HEK293 (cell line): ENCODE results near the gene ATAT1.

Source experiments
- CTCF ChIA-PET: fragments of 350-600 bp; formaldehyde crosslinking; extraction: SDS; loops from one replicate; lab custom pipeline; 2021; ENCODE audit warnings: antibody characterized with exemption; lab: Yijun Ruan, JAX
- POLR2A ChIA-PET: fragments of 300-600 bp; formaldehyde crosslinking; extraction: SDS; loops from one replicate; lab custom pipeline; 2020; ENCODE audit warnings: antibody characterized with exemption, inconsistent platforms; lab: Yijun Ruan, JAX
- H3K27ac ChIP-seq: fragments of 200-500 bp; sonication (Bioruptor generic); 2 replicates; pipeline ENCODE4 v1.5.1; 2014; ENCODE audit warnings: low read depth, low read length, control low read depth, inconsistent platforms; ENCODE audit errors: extremely low read depth
- H3K36me3 ChIP-seq, 2 experiments: fragments of 200-500 bp in 1 of 2; sonication (Bioruptor generic) in 1 of 2; 1 replicate in 1 of 2; 2 replicates in 1 of 2; pipeline ENCODE4 v1.5.1; 2014 to 2017; ENCODE audit warnings: inconsistent platforms in 2 of 2, low read length in 2 of 2; ENCODE audit not compliant: control insufficient read depth in 2 of 2, insufficient read depth in 1 of 2
- H3K4me1 ChIP-seq: fragments of 200-500 bp; sonication (Bioruptor generic); 2 replicates; pipeline ENCODE4 v1.5.1; 2014; ENCODE audit warnings: mild to moderate bottlenecking, low read length, inconsistent platforms; ENCODE audit not compliant: control insufficient read depth, insufficient read depth
- H3K4me3 ChIP-seq: 2 replicates; pipeline ENCODE4 v1.5.1; 2011; ENCODE audit warnings: low read depth, mild to moderate bottlenecking, control low read depth, low read length, moderate library complexity
- H3K9me3 ChIP-seq: fragments of 200-500 bp; sonication (Bioruptor generic); 2 replicates; pipeline ENCODE4 v1.5.1; 2014; ENCODE audit warnings: low read depth, low read length, inconsistent platforms; ENCODE audit not compliant: control insufficient read depth, insufficient read depth
- HOXD13 ChIP-seq: sonication (generic); formaldehyde crosslinking; IDR thresholded peaks from 2 replicates; pipeline ENCODE4 v1.8.0; 2022; ENCODE audit warnings: missing genetic modification reagents, borderline replicate concordance
- REPIN1 ChIP-seq: fragments of 450-650 bp; formaldehyde crosslinking; IDR thresholded peaks from 2 replicates; pipeline ENCODE4 v1.5.1; 2017; ENCODE audit warnings: missing biosample characterization, missing genetic modification characterization, low read depth
- SCRT2 ChIP-seq: fragments of 450-650 bp; formaldehyde crosslinking; IDR thresholded peaks from 2 replicates; pipeline ENCODE4 v1.5.1; 2016; ENCODE audit warnings: missing biosample characterization, missing genetic modification characterization
- SETDB1 ChIP-seq: IDR thresholded peaks from one replicate; pipeline ENCODE4 v1.6.1; 2017; ENCODE audit warnings: mild to moderate bottlenecking, low read length, moderate library complexity, mixed read lengths; ENCODE audit not compliant: insufficient read length
- ZBTB21 ChIP-seq: fragments of 450-650 bp; formaldehyde crosslinking; IDR thresholded peaks from 2 replicates; pipeline ENCODE4 v1.5.1; 2017; ENCODE audit warnings: missing biosample characterization, missing genetic modification characterization
- ZEB2 ChIP-seq: fragments of 450-650 bp; formaldehyde crosslinking; IDR thresholded peaks from 2 replicates; pipeline ENCODE4 v1.5.1; 2016; ENCODE audit warnings: missing biosample characterization, missing genetic modification characterization
- ZFP3 ChIP-seq: fragments of 450-650 bp; formaldehyde crosslinking; IDR thresholded peaks from 2 replicates; pipeline ENCODE4 v1.5.1; 2016; ENCODE audit warnings: low read depth, missing biosample characterization, missing genetic modification characterization
- ZFP41 ChIP-seq: fragments of 450-650 bp; formaldehyde crosslinking; IDR thresholded peaks from 2 replicates; pipeline ENCODE4 v1.5.1; 2016; ENCODE audit warnings: missing biosample characterization, missing genetic modification characterization, borderline replicate concordance
- ZNF132 ChIP-seq: fragments of 450-650 bp; formaldehyde crosslinking; IDR thresholded peaks from 2 replicates; pipeline ENCODE4 v1.5.1; 2017; ENCODE audit warnings: missing biosample characterization, missing genetic modification characterization, borderline replicate concordance
- ZNF133 ChIP-seq: fragments of 450-650 bp; formaldehyde crosslinking; IDR thresholded peaks from 2 replicates; pipeline ENCODE4 v1.5.1; 2016; ENCODE audit warnings: missing biosample characterization, missing genetic modification characterization
- ZNF155 ChIP-seq: fragments of 450-650 bp; formaldehyde crosslinking; IDR thresholded peaks from 2 replicates; pipeline ENCODE4 v1.5.1; 2016; ENCODE audit warnings: missing biosample characterization, missing genetic modification characterization
- ZNF157 ChIP-seq: fragments of 450-650 bp; formaldehyde crosslinking; IDR thresholded peaks from 2 replicates; pipeline ENCODE4 v1.5.1; 2016; ENCODE audit warnings: missing biosample characterization, missing genetic modification characterization
- ZNF2 ChIP-seq: fragments of 450-650 bp; formaldehyde crosslinking; IDR thresholded peaks from 2 replicates; pipeline ENCODE4 v1.5.1; 2016; ENCODE audit warnings: missing biosample characterization, missing genetic modification characterization
- ZNF266 ChIP-seq: fragments of 450-650 bp; formaldehyde crosslinking; IDR thresholded peaks from 2 replicates; pipeline ENCODE4 v1.5.1; 2016; ENCODE audit warnings: missing biosample characterization, missing genetic modification characterization, low read depth
- ZNF335 ChIP-seq: fragments of 450-650 bp; formaldehyde crosslinking; conservative IDR thresholded peaks from 2 replicates; pipeline ENCODE4 v1.5.1; 2016; ENCODE audit warnings: missing biosample characterization, missing genetic modification characterization
- ZNF416 ChIP-seq: fragments of 450-650 bp; formaldehyde crosslinking; IDR thresholded peaks from 2 replicates; pipeline ENCODE4 v1.5.1; 2016; ENCODE audit warnings: missing biosample characterization, missing genetic modification characterization
- ZNF560 ChIP-seq: fragments of 450-650 bp; formaldehyde crosslinking; IDR thresholded peaks from 2 replicates; pipeline ENCODE4 v1.5.1; 2017; ENCODE audit warnings: missing biosample characterization, missing genetic modification characterization, borderline replicate concordance
- ZNF600 ChIP-seq: fragments of 450-650 bp; formaldehyde crosslinking; IDR thresholded peaks from 2 replicates; pipeline ENCODE4 v1.5.1; 2016; ENCODE audit warnings: missing biosample characterization, missing genetic modification characterization
- ZNF621 ChIP-seq: fragments of 450-650 bp; formaldehyde crosslinking; IDR thresholded peaks from 2 replicates; pipeline ENCODE4 v1.5.1; 2017; ENCODE audit warnings: missing biosample characterization, missing genetic modification characterization
- ZNF785 ChIP-seq: fragments of 450-650 bp; formaldehyde crosslinking; IDR thresholded peaks from 2 replicates; pipeline ENCODE4 v1.5.1; 2016; ENCODE audit warnings: missing biosample characterization, missing genetic modification characterization
- TF ChIP-seq, protein P1 (sequence below): fragments of 450-650 bp; IDR thresholded peaks from 2 replicates; pipeline ENCODE4 v1.5.1; 2018; ENCODE audit warnings: missing biosample characterization, mild to moderate bottlenecking, missing genetic modification characterization
- TF ChIP-seq, protein P2 (sequence below): fragments of 450-650 bp; formaldehyde crosslinking; IDR thresholded peaks from 2 replicates; pipeline ENCODE4 v1.5.1; 2017; ENCODE audit warnings: missing biosample characterization, missing genetic modification characterization
- TF ChIP-seq, protein P3 (sequence below): fragments of 450-650 bp; formaldehyde crosslinking; IDR thresholded peaks from 2 replicates; pipeline ENCODE4 v1.5.1; 2016; ENCODE audit warnings: missing biosample characterization, missing genetic modification characterization, low read depth
- TF ChIP-seq, protein P4 (sequence below): fragments of 450-650 bp; formaldehyde crosslinking; IDR thresholded peaks from 2 replicates; pipeline ENCODE4 v1.5.1; 2016; ENCODE audit warnings: missing biosample characterization, missing genetic modification characterization

The ATAT1 gene

DNA sequence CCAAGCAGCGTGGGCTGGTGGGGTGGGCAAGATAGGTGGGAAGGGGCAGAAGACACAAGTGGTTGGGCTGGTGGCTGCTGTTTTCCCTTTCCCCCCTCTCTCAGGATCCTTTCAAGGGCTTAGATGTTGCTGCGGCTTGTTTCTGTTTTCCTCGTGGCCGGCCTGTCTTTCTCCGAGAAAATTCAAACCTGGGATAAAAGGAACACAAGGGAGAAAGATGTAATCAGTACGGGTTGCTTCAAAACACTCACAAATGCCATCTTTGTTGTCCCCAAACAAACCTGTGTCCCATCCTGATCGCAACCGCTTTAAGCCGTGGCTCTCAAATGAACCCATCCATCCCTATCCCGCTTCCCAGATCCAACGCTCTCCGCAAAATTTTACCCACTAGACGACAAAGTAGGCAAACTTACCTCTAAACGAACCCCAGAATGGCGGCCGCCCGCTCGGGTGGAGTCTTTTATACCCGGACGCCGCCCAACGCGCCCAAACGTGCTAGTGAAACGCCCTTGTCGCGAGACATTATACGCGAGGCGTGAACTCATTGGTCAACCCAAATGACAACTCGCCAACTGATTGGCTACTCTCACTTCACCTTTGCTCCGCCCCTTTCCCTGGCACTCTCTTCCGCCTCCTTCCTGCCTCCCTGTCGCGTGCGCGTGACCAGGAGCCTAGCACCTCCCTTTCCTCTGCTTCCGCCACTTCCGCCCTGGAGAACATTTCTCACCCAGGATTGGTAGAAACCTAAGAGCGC lies 9.7 kb upstream of the ATAT1 start, which contains the start of gene PPP1R10 (continued):
- TF ChIP-seq ZNF157 (tag by site-specific recombination): no peak
- TF ChIP-seq ZNF2 (tag by site-specific recombination): peak; percentile 90
- peak; percentile 35 for TF ChIP-seq ZNF600 (tag by site-specific recombination)
- TF ChIP-seq HOXD13 (CRISPR knock-in tag): no peak
- TF ChIP-seq, protein P1, sequence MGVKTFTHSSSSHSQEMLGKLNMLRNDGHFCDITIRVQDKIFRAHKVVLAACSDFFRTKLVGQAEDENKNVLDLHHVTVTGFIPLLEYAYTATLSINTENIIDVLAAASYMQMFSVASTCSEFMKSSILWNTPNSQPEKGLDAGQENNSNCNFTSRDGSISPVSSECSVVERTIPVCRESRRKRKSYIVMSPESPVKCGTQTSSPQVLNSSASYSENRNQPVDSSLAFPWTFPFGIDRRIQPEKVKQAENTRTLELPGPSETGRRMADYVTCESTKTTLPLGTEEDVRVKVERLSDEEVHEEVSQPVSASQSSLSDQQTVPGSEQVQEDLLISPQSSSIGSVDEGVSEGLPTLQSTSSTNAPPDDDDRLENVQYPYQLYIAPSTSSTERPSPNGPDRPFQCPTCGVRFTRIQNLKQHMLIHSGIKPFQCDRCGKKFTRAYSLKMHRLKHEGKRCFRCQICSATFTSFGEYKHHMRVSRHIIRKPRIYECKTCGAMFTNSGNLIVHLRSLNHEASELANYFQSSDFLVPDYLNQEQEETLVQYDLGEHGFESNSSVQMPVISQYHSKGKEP: no peak
- no peak for TF ChIP-seq SETDB1
- peak; percentile 43; the same call in 1 of the 2 replicates for TF ChIP-seq SCRT2
- TF ChIP-seq ZFP41 (tag by site-specific recombination): peak; percentile 78; the same call in 1 of the 2 replicates

DNA sequence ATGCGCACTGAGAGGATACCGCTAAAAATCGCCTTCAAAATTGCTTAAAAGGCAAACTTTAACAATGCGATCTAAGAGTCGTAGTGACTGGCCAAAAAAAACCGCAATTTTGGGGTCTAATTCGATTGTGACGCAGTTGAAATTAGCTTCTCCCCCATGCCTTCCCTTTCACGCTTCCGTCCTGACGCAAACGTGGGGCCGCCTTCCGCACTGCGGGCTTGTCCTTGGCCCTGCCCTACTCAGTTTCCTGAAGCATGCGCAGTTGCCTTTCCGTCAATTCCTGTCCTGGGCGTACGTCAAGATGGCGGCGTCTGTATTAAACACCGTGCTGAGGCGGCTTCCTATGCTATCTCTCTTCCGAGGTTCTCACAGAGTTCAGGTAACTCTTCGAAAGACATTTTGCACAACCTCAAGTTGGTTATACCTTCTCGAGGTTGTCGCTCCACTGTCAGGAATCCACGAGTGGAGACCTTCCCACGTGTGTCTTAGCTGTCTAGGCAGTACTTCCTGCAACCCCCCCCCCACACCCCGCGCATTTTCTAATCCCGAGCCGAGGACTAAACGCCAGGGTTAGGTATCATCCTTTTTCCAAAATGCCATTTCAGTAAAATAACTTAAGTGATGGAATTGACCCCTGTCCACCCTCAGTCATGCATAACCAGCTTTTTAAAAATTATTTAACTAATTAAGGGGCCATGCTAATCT lies 9.0 kb upstream of the ATAT1 start, which contains the start of gene MRPS18B:
Gene MRPS18B, plus strand, starts transcription at position 276 of the 705 bp plus-strand sequence. Its CDS starts 26 bp downstream, at position 302.
- POLR2A ChIA-PET: interaction anchor here (0.5 to 1.9 kb wide), 19 partner anchors 9 to 580 kb away, joined by 3 to 11 read pairs (median 4); partner anchors contain the start of genes ATAT1, C6orf136, GNL1 and IER3
- TF ChIP-seq ZNF621 (tag by site-specific recombination) (no peak), ZBTB21 (tag by site-specific recombination) (peak; percentile 51; the same call in 1 of the 2 replicates), ZNF560 (tag by site-specific recombination) (no peak), ZNF416 (no peak), ZEB2 (tag by site-specific recombination) (peak; percentile 47), ZNF133 (tag by site-specific recombination) (no peak), ZNF335 (peak; percentile 99), ZNF266 (no peak), ZNF155 (tag by site-specific recombination) (no peak), ZFP3 (tag by site-specific recombination) (no peak), ZNF785 (tag by site-specific recombination) (no peak), ZNF132 (tag by site-specific recombination) (no peak), REPIN1 (tag by site-specific recombination) (no peak)
- TF ChIP-seq, protein P2, sequence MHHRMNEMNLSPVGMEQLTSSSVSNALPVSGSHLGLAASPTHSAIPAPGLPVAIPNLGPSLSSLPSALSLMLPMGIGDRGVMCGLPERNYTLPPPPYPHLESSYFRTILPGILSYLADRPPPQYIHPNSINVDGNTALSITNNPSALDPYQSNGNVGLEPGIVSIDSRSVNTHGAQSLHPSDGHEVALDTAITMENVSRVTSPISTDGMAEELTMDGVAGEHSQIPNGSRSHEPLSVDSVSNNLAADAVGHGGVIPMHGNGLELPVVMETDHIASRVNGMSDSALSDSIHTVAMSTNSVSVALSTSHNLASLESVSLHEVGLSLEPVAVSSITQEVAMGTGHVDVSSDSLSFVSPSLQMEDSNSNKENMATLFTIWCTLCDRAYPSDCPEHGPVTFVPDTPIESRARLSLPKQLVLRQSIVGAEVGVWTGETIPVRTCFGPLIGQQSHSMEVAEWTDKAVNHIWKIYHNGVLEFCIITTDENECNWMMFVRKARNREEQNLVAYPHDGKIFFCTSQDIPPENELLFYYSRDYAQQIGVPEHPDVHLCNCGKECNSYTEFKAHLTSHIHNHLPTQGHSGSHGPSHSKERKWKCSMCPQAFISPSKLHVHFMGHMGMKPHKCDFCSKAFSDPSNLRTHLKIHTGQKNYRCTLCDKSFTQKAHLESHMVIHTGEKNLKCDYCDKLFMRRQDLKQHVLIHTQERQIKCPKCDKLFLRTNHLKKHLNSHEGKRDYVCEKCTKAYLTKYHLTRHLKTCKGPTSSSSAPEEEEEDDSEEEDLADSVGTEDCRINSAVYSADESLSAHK (tag by site-specific recombination): no peak
- TF ChIP-seq, protein P3, sequence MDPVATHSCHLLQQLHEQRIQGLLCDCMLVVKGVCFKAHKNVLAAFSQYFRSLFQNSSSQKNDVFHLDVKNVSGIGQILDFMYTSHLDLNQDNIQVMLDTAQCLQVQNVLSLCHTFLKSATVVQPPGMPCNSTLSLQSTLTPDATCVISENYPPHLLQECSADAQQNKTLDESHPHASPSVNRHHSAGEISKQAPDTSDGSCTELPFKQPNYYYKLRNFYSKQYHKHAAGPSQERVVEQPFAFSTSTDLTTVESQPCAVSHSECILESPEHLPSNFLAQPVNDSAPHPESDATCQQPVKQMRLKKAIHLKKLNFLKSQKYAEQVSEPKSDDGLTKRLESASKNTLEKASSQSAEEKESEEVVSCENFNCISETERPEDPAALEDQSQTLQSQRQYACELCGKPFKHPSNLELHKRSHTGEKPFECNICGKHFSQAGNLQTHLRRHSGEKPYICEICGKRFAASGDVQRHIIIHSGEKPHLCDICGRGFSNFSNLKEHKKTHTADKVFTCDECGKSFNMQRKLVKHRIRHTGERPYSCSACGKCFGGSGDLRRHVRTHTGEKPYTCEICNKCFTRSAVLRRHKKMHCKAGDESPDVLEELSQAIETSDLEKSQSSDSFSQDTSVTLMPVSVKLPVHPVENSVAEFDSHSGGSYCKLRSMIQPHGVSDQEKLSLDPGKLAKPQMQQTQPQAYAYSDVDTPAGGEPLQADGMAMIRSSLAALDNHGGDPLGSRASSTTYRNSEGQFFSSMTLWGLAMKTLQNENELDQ (tag by site-specific recombination): no peak
- TF ChIP-seq, protein P4, sequence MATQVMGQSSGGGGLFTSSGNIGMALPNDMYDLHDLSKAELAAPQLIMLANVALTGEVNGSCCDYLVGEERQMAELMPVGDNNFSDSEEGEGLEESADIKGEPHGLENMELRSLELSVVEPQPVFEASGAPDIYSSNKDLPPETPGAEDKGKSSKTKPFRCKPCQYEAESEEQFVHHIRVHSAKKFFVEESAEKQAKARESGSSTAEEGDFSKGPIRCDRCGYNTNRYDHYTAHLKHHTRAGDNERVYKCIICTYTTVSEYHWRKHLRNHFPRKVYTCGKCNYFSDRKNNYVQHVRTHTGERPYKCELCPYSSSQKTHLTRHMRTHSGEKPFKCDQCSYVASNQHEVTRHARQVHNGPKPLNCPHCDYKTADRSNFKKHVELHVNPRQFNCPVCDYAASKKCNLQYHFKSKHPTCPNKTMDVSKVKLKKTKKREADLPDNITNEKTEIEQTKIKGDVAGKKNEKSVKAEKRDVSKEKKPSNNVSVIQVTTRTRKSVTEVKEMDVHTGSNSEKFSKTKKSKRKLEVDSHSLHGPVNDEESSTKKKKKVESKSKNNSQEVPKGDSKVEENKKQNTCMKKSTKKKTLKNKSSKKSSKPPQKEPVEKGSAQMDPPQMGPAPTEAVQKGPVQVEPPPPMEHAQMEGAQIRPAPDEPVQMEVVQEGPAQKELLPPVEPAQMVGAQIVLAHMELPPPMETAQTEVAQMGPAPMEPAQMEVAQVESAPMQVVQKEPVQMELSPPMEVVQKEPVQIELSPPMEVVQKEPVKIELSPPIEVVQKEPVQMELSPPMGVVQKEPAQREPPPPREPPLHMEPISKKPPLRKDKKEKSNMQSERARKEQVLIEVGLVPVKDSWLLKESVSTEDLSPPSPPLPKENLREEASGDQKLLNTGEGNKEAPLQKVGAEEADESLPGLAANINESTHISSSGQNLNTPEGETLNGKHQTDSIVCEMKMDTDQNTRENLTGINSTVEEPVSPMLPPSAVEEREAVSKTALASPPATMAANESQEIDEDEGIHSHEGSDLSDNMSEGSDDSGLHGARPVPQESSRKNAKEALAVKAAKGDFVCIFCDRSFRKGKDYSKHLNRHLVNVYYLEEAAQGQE (tag by site-specific recombination): peak; percentile 46; the same call in 1 of the 2 replicates

More for the DNA sequence above, 9.0 kb upstream of the ATAT1 start, which contains the start of gene MRPS18B:
- peaks cover 16% of the 10 kb centered on the region for H3K4me1 ChIP-seq
- peak within 1 kb of the TSS; percentile 88 for H3K27ac ChIP-seq
- H3K4me3 ChIP-seq: peak within 1 kb of the TSS; percentile 91
- peaks cover 26 to 50% of the 10 kb centered on the region in 2 experiments; a peak in 2 of 3 replicates for H3K36me3 ChIP-seq
- CTCF ChIA-PET: interaction anchor here (0.5 to 2.0 kb wide), 13 partner anchors 9 to 405 kb away, joined by 3 to 9 read pairs (median 4); partner anchors contain the start of genes ATAT1 and TRIM26
- H3K9me3 ChIP-seq: no peaks in the 10 kb centered on the region
